Breast epithelium (tissue), 4 donors: ENCODE data around the gene PLA2G2D. TPM values are rescaled to one million over a fixed set of nuclear protein-coding genes. Genes with fewer than 3 reads are reported as not detected.

ENCODE experiments used
- DNase-seq, 2 donors: peaks; one replicate each; pipeline ENCODE4 v3.0.0-alpha.2; 2019; ENCODE audit warnings: low spot score in 2 of 2
- H3K27ac ChIP-seq, 2 donors: fragments of 200-600 bp; sonication (generic) in 1 of 2; one replicate each; pipeline ENCODE4 v1.5.1; 2016 to 2019; ENCODE audit warnings: mild to moderate bottlenecking in 1 of 2
- H3K27me3 ChIP-seq, 2 donors: fragments of 200-600 bp; sonication (generic) in 1 of 2; one replicate each; pipeline versions ENCODE4 v1.5.1 to v1.6.0; 2017 to 2019; ENCODE audit warnings: control low read depth in 1 of 2, mild to moderate bottlenecking in 1 of 2
- H3K36me3 ChIP-seq: fragments of 200-600 bp; one replicate; pipeline ENCODE4 v1.5.1; 2019
- H3K4me1 ChIP-seq, 2 donors: fragments of 200-600 bp; sonication (generic); one replicate each; pipeline ENCODE4 v1.5.1; 2016 to 2019; ENCODE audit warnings: control low read depth in 1 of 2
- H3K4me3 ChIP-seq, 3 donors: fragments of 200-600 bp; sonication (generic); 1 replicate in 2 of 3; 2 replicates in 1 of 3; pipeline ENCODE4 v1.5.1; 2016 to 2019; ENCODE audit warnings: mild to moderate bottlenecking in 3 of 3, moderate library complexity in 2 of 3
- H3K9me3 ChIP-seq, 2 donors: fragments of 200-600 bp; sonication (generic) in 1 of 2; one replicate each; pipeline ENCODE4 v1.5.1; 2016 to 2019; ENCODE audit warnings: control low read depth in 1 of 2
- CTCF ChIP-seq, 3 donors: fragments of 450-650 bp; IDR thresholded peaks; one replicate each; pipeline ENCODE4 v1.5.1; 2016 to 2017; ENCODE audit warnings: antibody characterized with exemption in 3 of 3, mild to moderate bottlenecking in 3 of 3, moderate library complexity in 3 of 3
- POLR2A ChIP-seq: fragments of 450-650 bp; IDR thresholded peaks from one replicate; pipeline ENCODE4 v1.6.1; 2016; ENCODE audit warnings: antibody characterized with exemption, mild to moderate bottlenecking, moderate library complexity
- POLR2AphosphoS5 ChIP-seq, 3 donors: sonication (generic); formaldehyde crosslinking; IDR thresholded peaks; one replicate each; pipeline ENCODE4 v1.6.1; 2017; ENCODE audit warnings: antibody characterized with exemption in 3 of 3
- intact Hi-C: fragments of 100-400 bp; cut with DNase I; formaldehyde crosslinking; loops from one replicate; pipeline ENCODE4 v1.15.1; 2023; ENCODE audit warnings: low total_unique reads
- total RNA-seq, 3 donors: library from RNA; depleted of rRNA; stranded (reverse); fragments of >200 nt; gene quantifications; one replicate each; pipeline ENCODE4 v1.1.0, GENCODE V29; 2016

PLA2G2D gene
- total RNA-seq, 3 donors from 2014 or later = 0.44 TPM; not detected in 2

- intact Hi-C loops = no loop called here
- no peak overlapping the region for H3K4me3 ChIP-seq
- no peaks in the 10 kb centered on the region for H3K9me3 ChIP-seq
- no peaks in the 10 kb centered on the region for H3K27me3 ChIP-seq
- TF ChIP-seq POLR2A (no peak), CTCF (IDR thresholded peaks at IDR 0.05) (no peak), POLR2AphosphoS5 (IDR thresholded peaks at IDR 0.05) (no peak)
- DNase-seq = no peak
- H3K27ac ChIP-seq = no peak overlapping the region
- H3K4me1 ChIP-seq = no peaks in the 10 kb centered on the region
- H3K36me3 ChIP-seq = no peaks in the 10 kb centered on the region
Measured at GRCh38 chr1:20142001-20142710, 22.8 kb upstream of the PLA2G2D start.

- Histone ChIP-seq H3K27me3 (no peaks in the 10 kb centered on the region), H3K9me3 (no peaks in the 10 kb centered on the region), H3K36me3 (no peaks in the 10 kb centered on the region), H3K4me3 (no peak overlapping the region), H3K27ac (no peak overlapping the region), H3K4me1 (no peaks in the 10 kb centered on the region)
- no peak for DNase-seq
- intact Hi-C loops = no loop called here
- TF ChIP-seq POLR2AphosphoS5 (IDR thresholded peaks at IDR 0.05) = no peak
- no peak for TF ChIP-seq POLR2A
- TF ChIP-seq CTCF (IDR thresholded peaks at IDR 0.05) = no peak
Measured at GRCh38 chr1:20141466-20141865, 22.1 kb upstream of the PLA2G2D start.

- H3K4me3 ChIP-seq = no peak overlapping the region
- no peaks in the 10 kb centered on the region for H3K27me3 ChIP-seq
- TF ChIP-seq POLR2AphosphoS5 (IDR thresholded peaks at IDR 0.05) (no peak), CTCF (IDR thresholded peaks at IDR 0.05) (no peak), POLR2A (no peak)
- H3K4me1 ChIP-seq = no peaks in the 10 kb centered on the region
- intact Hi-C loops = no loop called here
- DNase-seq = no peak
- H3K9me3 ChIP-seq = no peaks in the 10 kb centered on the region
- H3K27ac ChIP-seq = no peak overlapping the region
- no peaks in the 10 kb centered on the region for H3K36me3 ChIP-seq
Measured at GRCh38 chr1:20141001-20141400, 21.7 kb upstream of the PLA2G2D start.

- no peak overlapping the region for H3K27ac ChIP-seq
Measured at GRCh38 chr1:20139776-20140612, 20.7 kb upstream of the PLA2G2D start.

More at GRCh38 chr1:20139776-20140612, 20.7 kb upstream of the PLA2G2D start:
- Histone ChIP-seq H3K4me3 (no peak overlapping the region), H3K4me1 (no peaks in the 10 kb centered on the region), H3K27me3 (no peaks in the 10 kb centered on the region), H3K9me3 (no peaks in the 10 kb centered on the region), H3K36me3 (no peaks in the 10 kb centered on the region)
- DNase-seq = no peak
- intact Hi-C loops = no loop called here
- TF ChIP-seq CTCF (IDR thresholded peaks at IDR 0.05) (no peak), POLR2AphosphoS5 (IDR thresholded peaks at IDR 0.05) (no peak), POLR2A (no peak)
